Uterus (tissue), 2 donors: ENCODE measurements around the gene NAE1.
"Not testable (repeated sequence)": the region's sequence is repeated elsewhere in the genome, so short reads cannot be mapped to it uniquely, and the experiment has no call there.

Experiments
- POLR2A ChIP-seq, 2 donors: fragments of 450-650 bp; IDR thresholded peaks; one replicate each; pipeline ENCODE4 v1.6.1; 2016; ENCODE audit warnings: antibody characterized with exemption in 2 of 2, mild to moderate bottlenecking in 1 of 2, moderate library complexity in 1 of 2
- TF ChIP-seq, protein P1 (sequence below), 4 experiments: fragments of 200-600 bp in 2 of 4; fragments of 450-650 bp in 2 of 4; sonication (generic) in 2 of 4; IDR thresholded peaks; one replicate each; pipeline ENCODE4 v1.5.1; 2016 to 2019; ENCODE audit warnings: antibody characterized with exemption in 4 of 4, mild to moderate bottlenecking in 2 of 4, moderate library complexity in 1 of 4

DNA sequence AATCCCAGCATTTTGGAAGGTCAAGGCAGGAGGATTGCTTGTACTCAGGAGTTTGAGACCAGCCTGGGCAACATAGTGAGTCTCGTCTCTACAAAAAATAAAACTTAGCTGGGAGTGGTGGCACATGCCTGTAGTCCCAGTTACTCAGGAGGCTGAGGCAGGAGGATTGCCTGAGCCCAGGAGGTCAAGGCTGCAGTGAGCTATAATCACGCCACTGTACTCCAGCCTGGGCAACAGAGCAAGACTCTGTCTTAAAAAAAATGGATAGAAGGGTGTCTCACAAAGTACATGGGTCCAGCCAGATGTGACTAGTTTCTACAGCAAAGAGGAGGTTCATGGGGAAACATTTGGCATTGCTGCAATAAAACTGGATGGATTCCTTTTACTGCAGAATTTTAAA lies 40.6 kb upstream of the NAE1 start:
- TF ChIP-seq, protein P1, sequence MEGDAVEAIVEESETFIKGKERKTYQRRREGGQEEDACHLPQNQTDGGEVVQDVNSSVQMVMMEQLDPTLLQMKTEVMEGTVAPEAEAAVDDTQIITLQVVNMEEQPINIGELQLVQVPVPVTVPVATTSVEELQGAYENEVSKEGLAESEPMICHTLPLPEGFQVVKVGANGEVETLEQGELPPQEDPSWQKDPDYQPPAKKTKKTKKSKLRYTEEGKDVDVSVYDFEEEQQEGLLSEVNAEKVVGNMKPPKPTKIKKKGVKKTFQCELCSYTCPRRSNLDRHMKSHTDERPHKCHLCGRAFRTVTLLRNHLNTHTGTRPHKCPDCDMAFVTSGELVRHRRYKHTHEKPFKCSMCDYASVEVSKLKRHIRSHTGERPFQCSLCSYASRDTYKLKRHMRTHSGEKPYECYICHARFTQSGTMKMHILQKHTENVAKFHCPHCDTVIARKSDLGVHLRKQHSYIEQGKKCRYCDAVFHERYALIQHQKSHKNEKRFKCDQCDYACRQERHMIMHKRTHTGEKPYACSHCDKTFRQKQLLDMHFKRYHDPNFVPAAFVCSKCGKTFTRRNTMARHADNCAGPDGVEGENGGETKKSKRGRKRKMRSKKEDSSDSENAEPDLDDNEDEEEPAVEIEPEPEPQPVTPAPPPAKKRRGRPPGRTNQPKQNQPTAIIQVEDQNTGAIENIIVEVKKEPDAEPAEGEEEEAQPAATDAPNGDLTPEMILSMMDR (IDR thresholded peaks at IDR 0.05), result not testable (repeated sequence)
- not testable (repeated sequence) for TF ChIP-seq POLR2A (IDR thresholded peaks at IDR 0.05)
